Right renal pelvis (tissue), 4 donors: ENCODE measurements around the gene SYDE1. TPM values are rescaled to one million over a fixed set of nuclear protein-coding genes. Genes with fewer than 3 reads are reported as not detected.

Experiments used
- DNase-seq, 4 donors: peaks; one replicate each; pipeline ENCODE4 v3.0.0-alpha.2; 2013; ENCODE audit warnings: low read depth in 4 of 4, low spot score in 3 of 4, missing footprints in 1 of 4
- polyA plus RNA-seq, 4 donors: library from polyadenylated mRNA; unstranded; fragments of 120-200 nt; gene quantifications; one replicate each; pipeline ENCODE4 v1.2.1, GENCODE V29; 2013; ENCODE audit not compliant: insufficient read length in 4 of 4

The SYDE1 gene
- polyA plus RNA-seq, 4 donors, result 18.2 to 25.0 (median 19.5) TPM

GRCh38 chr19:15123900-15124299 is 16.7 kb downstream of the SYDE1 start:
- no peak for DNase-seq

GRCh38 chr19:15124572-15125231 is 17.5 kb downstream of the SYDE1 start:
- DNase-seq, result no peak

GRCh38 chr19:15125232-15126067 is 18.2 kb downstream of the SYDE1 start:
- peak; percentile 94 to 97 (median 96) for DNase-seq

GRCh38 chr19:15126131-15126910 is 19.1 kb downstream of the SYDE1 start:
- DNase-seq, result no peak

GRCh38 chr19:15128162-15128770 is 21.1 kb downstream of the SYDE1 start:
- no peak for DNase-seq

GRCh38 chr19:15129856-15130585 is 22.8 kb downstream of the SYDE1 start:
- no peak for DNase-seq

GRCh38 chr19:15136234-15136954 is 29.2 kb downstream of the SYDE1 start:
- DNase-seq, result no peak

- no peak for DNase-seq
These were observed 30.6 kb downstream of the SYDE1 start for GRCh38 chr19:15137777-15138176.

GRCh38 chr19:15138427-15138826 is 31.2 kb downstream of the SYDE1 start:
- DNase-seq, result no peak

- DNase-seq, result no peak
These were observed 33.9 kb downstream of the SYDE1 start for GRCh38 chr19:15141143-15141542.

- DNase-seq, result no peak
These were observed 35.1 kb downstream of the SYDE1 start for GRCh38 chr19:15142313-15142712.

GRCh38 chr19:15144046-15144646 is 36.9 kb downstream of the SYDE1 start:
- DNase-seq, result no peak

- no peak for DNase-seq
These were observed 39.9 kb downstream of the SYDE1 start for GRCh38 chr19:15147090-15147489.

- no peak for DNase-seq
These were observed 42.5 kb downstream of the SYDE1 start for GRCh38 chr19:15149737-15150136.

- DNase-seq, result no peak
These were observed 46.9 kb downstream of the SYDE1 start for GRCh38 chr19:15154002-15154612.

GRCh38 chr19:15155296-15155695 is 48.1 kb downstream of the SYDE1 start:
- no peak for DNase-seq

- no peak for DNase-seq
These were observed 49.2 kb downstream of the SYDE1 start for GRCh38 chr19:15156391-15156790.

- no peak for DNase-seq
These were observed 52.0 kb downstream of the SYDE1 start for GRCh38 chr19:15159251-15159650.
